Small intestine (tissue), 7 donors: ENCODE data around the gene RAD51B. TPM values are rescaled to one million over a fixed set of nuclear protein-coding genes. Genes with fewer than 3 reads are reported as not detected.

Source experiments
- DNase-seq, 2 donors: peaks; one replicate each; pipeline versions ENCODE4 v3.0.0 to v3.0.0-alpha.2; 2013
- FAIRE-seq: peaks from 2 replicates; lab custom pipeline; 2012; peaks lifted over from hg19 to GRCh38; lab: Jason Lieb, UNC
- H3K27ac ChIP-seq, 3 donors: one replicate each; pipeline ENCODE4 v1.5.1; 2013; ENCODE audit warnings: low read length in 2 of 3, mild to moderate bottlenecking in 2 of 3, control low read depth in 1 of 3, inconsistent platforms in 1 of 3, low read depth in 1 of 3, moderate library complexity in 1 of 3
- H3K27me3 ChIP-seq, 3 donors: one replicate each; pipeline ENCODE4 v1.6.1; 2013; ENCODE audit warnings: low read length in 3 of 3, inconsistent platforms in 1 of 3; ENCODE audit not compliant: control insufficient read depth in 3 of 3, insufficient read depth in 3 of 3
- H3K36me3 ChIP-seq, 3 donors: one replicate each; pipeline ENCODE4 v1.6.1; 2013; ENCODE audit warnings: low read length in 3 of 3, inconsistent platforms in 1 of 3, low read depth in 1 of 3, mild to moderate bottlenecking in 1 of 3, moderate library complexity in 1 of 3; ENCODE audit not compliant: control insufficient read depth in 3 of 3, insufficient read depth in 2 of 3
- H3K4me1 ChIP-seq, 3 donors: one replicate each; pipeline ENCODE4 v1.6.1; 2013; ENCODE audit warnings: low read length in 2 of 3, inconsistent platforms in 1 of 3, low read depth in 1 of 3, mild to moderate bottlenecking in 1 of 3, moderate library complexity in 1 of 3; ENCODE audit not compliant: control insufficient read depth in 3 of 3, insufficient read depth in 2 of 3
- H3K4me3 ChIP-seq, 3 donors: one replicate each; pipeline ENCODE4 v1.5.1; 2013; ENCODE audit warnings: low read length in 3 of 3, control low read depth in 1 of 3, inconsistent platforms in 1 of 3, low read depth in 1 of 3, mild to moderate bottlenecking in 1 of 3, moderate library complexity in 1 of 3
- H3K9me3 ChIP-seq, 2 donors: one replicate each; pipeline ENCODE4 v1.6.1; 2013; ENCODE audit warnings: low read depth in 1 of 2, low read length in 1 of 2; ENCODE audit not compliant: control insufficient read depth in 2 of 2, insufficient read depth in 1 of 2
- WGBS, 3 donors: extraction: QIAGEN DNeasy Blood & Tissue Kit; methylation state at CpG; one replicate each; pipeline ENCODE4 v1.1.7; 2013; 5-methylcytosine and 5-hydroxymethylcytosine counted together
- polyA plus RNA-seq, 4 donors: library from polyadenylated mRNA; stranded (reverse) in 3 of 4; unstranded in 1 of 4; fragments of 200-250 nt in 3 of 4; fragments of 120-200 nt in 1 of 4; gene quantifications; one replicate each; pipeline versions ENCODE4 v1.2.1 to v1.2.3, GENCODE V29; 2013
- donor health status: healthy with polysubstance abuse.
- donor health status: control.
- donor health status: control.
- donor health status: Bipolar disorder and iron deficiency.
- donor health status: healthy.

RAD51B gene
- polyA plus RNA-seq, 4 donors = 1.1 to 9.0 (median 4.1) TPM

GRCh38 chr14:68771631-68772030, 952.1 kb downstream of the RAD51B start:
- 59 to 77% (median 76%) methylated on average over 10 of the region's 10 CpGs for WGBS, 3 donors
- Histone ChIP-seq H3K4me1 (no peaks in the 10 kb centered on the region), H3K9me3 (peaks cover 0 to 11% of the 10 kb centered on the region in 2 donors), H3K27me3 (no peaks in the 10 kb centered on the region), H3K36me3 (no peaks in the 10 kb centered on the region), H3K4me3 (no peak overlapping the region), H3K27ac (peak overlapping the region in 1 of 3 donors; percentile 71)
- DNase-seq (no peak), FAIRE-seq (no peak)

- 71 to 85% (median 82%) methylated on average over 6 of the region's 6 CpGs for WGBS, 3 donors
- Histone ChIP-seq H3K9me3 (peaks cover 0 to 11% of the 10 kb centered on the region in 2 donors), H3K27ac (peak overlapping the region in 1 of 3 donors; percentile 26), H3K36me3 (no peaks in the 10 kb centered on the region), H3K4me1 (peaks cover 0 to under 1% (median 0%) of the 10 kb centered on the region in 3 donors), H3K4me3 (no peak overlapping the region), H3K27me3 (no peaks in the 10 kb centered on the region)
- DNase-seq (no peak), FAIRE-seq (no peak)
These were observed 953.3 kb downstream of the RAD51B start for GRCh38 chr14:68772761-68773381.

GRCh38 chr14:68774771-68775613, 955.4 kb downstream of the RAD51B start:
- WGBS, 3 donors = 92 to 96% (median 93%) methylated on average over 4 of the region's 4 CpGs
- DNase-seq = no peak
- Histone ChIP-seq H3K27me3 (no peaks in the 10 kb centered on the region), H3K4me3 (no peak overlapping the region), H3K27ac (no peak overlapping the region), H3K9me3 (peaks cover 0 to 11% of the 10 kb centered on the region in 2 donors), H3K36me3 (no peaks in the 10 kb centered on the region), H3K4me1 (peaks cover 0 to 21% (median 6%) of the 10 kb centered on the region in 3 donors)
- no peak for FAIRE-seq

GRCh38 chr14:68775614-68776126, 956.1 kb downstream of the RAD51B start:
- Histone ChIP-seq H3K9me3 (peaks cover 0 to 11% of the 10 kb centered on the region in 2 donors), H3K36me3 (no peaks in the 10 kb centered on the region), H3K27me3 (no peaks in the 10 kb centered on the region), H3K4me3 (no peak overlapping the region), H3K27ac (no peak overlapping the region), H3K4me1 (peaks cover 3 to 28% (median 11%) of the 10 kb centered on the region in 3 donors)
- 87 to 93% (median 91%) methylated on average over 6 of the region's 6 CpGs for WGBS, 3 donors
- FAIRE-seq = no peak
- no peak for DNase-seq

- 94 to 98% (median 96%) methylated on average over 1 of the region's 1 CpG for WGBS, 3 donors
- DNase-seq (no peak), FAIRE-seq (no peak)
- no peaks in the 10 kb centered on the region for H3K36me3 ChIP-seq
- no peaks in the 10 kb centered on the region for H3K27me3 ChIP-seq
- peaks cover 0 to 11% of the 10 kb centered on the region in 2 donors for H3K9me3 ChIP-seq
- H3K4me3 ChIP-seq = no peak overlapping the region
- H3K4me1 ChIP-seq = peaks cover 15 to 48% (median 24%) of the 10 kb centered on the region in 3 donors
- no peak overlapping the region for H3K27ac ChIP-seq
These were observed 958.1 kb downstream of the RAD51B start for GRCh38 chr14:68777644-68778043.

Other genes starting within 250 kb of the RAD51B start
- 10 to 100 TPM; 19.6 to 53.9 (median 22.6) TPM for gene PIGH, start 219.5 kb upstream of the RAD51B start, polyA plus RNA-seq
- gene ARG2, start 199.9 kb upstream of the RAD51B start, polyA plus RNA-seq = 10 to 100 TPM in 3 of 4 donors, 1 to 10 TPM in 1; 2.4 to 56.1 (median 22.8) TPM
- gene VTI1B, start 145.1 kb upstream of the RAD51B start, polyA plus RNA-seq = 10 to 100 TPM; 58.4 to 94.6 (median 83.4) TPM
- 10 to 100 TPM in 2 of 4 donors, 1 to 10 TPM in 2; 5.9 to 63.8 (median 23.8) TPM for gene RDH11, start 124.0 kb upstream of the RAD51B start, polyA plus RNA-seq
- 1 to 10 TPM in 1 of 4 donors, under 1 TPM in 1, not detected in 2; 0.44 to 1.4 TPM for gene RDH12, start 117.9 kb upstream of the RAD51B start, polyA plus RNA-seq
- 10 to 100 TPM in 1 of 4 donors, 1 to 10 TPM in 3; 3.2 to 24.1 (median 4.7) TPM for gene ZFYVE26, start 3.2 kb upstream of the RAD51B start, polyA plus RNA-seq